Stimulated activated CD4-positive, alpha-beta T cell treated with anti-CD3 and anti-CD28 coated beads, Interleukin-12 subunit alpha, Interleukin-12 subunit beta, amount 100 ng/mL, for 4 hours (primary cell): ENCODE data around the gene OCRL.

ENCODE experiments used
- DNase-seq: peaks from one replicate; pipeline ENCODE4 v3.0.0-alpha.2; 2020

OCRL gene

DNA sequence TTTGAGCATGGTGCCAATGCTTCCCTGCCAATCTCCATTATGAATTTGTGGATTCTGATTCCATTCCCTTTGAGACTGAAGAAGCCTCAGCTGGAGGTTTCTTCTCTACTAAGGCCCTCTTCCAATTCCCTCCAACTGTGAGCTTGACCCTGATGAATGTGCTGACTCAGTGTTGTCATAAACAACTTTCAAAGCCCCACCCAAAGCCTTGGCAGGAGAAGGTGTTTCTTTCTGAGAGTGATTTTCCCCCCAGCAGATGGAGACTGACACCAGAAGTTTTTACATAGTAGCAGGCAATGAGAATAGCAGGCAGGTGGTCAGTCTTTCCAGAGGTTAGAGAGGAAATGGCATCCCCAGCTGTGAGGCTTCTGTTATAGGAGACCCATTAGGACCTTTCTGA is 53.1 kb downstream of the OCRL start:
- DNase-seq: no peak

DNA sequence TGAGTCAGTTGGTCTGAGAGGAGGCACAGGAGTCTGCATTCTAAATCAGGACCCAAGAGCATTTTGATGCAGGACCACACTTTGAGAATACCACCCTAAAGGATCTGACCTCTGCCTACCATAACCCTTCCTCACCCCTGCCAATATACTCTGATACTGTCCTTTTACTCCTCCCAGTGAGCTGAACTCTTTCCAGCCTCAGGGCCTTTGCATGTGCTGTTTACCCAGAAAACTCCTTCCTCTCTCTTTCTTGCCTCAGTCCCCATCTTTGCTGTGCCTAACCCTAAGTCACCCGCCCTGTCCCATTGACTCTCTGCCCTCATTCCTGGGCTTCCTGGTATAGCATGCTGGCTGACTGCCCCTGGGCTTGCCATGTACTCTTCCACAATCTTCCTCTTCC is 54.7 kb downstream of the OCRL start:
- no peak for DNase-seq

DNA sequence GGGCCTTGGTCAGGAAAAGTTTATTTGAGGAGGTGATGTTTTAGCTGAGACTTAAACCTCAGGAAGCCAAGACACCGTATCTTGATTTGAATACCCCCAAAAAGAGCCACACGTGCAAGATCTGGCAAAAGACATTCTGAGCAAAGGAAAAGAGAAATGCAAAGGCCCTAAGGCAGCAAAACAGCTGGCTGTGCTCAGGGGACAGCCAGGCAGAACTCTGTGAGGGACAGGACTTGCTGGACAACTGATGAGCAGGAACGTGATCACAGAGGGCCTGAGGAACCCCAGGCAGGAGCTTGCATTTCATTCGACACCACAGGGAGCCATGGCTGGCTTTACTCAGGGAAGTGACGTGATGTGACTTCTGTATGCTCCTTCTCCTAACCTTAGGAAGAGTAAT is 56.0 kb downstream of the OCRL start:
- DNase-seq: no peak

DNA sequence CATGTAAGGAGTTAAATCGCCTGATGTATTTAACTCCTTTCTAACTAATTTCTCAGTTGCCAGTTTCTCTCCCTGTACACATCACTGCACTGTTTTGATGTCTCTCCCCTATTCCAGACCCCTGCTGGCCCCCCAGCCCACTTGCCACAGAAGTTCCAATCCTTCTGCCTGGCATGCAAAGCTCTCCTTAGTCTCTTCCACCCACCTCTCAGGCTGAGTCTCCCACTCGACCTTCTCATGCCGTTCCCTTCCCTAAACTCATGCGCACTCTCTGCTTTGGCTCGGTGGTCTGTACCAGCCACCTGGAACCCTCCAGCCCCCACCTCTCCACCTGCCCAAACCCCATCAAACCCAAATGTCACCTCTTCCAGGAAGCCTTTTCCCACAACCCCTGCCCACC is 57.8 kb downstream of the OCRL start:
- DNase-seq: no peak

DNA sequence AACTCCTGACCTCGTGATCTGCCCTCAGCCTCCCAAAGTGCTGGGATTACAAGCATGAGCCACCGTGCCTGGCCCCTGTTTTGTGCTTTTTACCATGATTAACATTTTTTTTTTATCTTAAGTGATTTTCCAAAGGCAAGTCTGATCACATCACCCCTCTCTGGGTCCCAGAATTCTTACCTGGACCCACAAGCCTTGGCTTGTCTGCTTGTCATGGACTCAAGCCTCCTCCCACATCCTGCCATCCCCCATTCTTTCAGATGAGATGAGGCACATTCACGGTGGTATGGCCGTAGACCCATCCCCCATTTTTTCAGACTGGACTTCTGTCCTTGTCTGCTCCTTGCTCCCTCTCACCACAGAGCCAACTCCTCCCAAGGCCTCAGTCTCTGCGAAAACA is 59.4 kb downstream of the OCRL start:
- DNase-seq: no peak

DNA sequence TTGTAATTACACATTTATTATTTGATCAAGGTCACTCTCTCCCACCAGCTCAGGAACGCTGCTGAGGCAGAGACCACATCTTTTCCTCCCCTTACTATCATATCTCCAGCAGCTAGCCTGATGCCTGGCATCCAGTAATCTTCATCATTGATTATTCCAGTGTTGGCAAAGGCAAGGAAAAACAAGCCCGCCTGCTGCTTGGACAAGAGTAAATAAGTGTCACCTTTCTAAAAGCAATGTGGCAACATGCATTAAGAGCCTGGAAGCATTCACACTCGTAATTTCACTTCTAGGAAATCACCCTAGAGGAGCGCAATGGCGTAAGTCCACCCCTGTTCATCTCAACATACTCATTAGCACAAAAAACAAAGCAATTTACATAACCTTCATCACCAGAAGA is 59.9 kb downstream of the OCRL start:
- no peak for DNase-seq

DNA sequence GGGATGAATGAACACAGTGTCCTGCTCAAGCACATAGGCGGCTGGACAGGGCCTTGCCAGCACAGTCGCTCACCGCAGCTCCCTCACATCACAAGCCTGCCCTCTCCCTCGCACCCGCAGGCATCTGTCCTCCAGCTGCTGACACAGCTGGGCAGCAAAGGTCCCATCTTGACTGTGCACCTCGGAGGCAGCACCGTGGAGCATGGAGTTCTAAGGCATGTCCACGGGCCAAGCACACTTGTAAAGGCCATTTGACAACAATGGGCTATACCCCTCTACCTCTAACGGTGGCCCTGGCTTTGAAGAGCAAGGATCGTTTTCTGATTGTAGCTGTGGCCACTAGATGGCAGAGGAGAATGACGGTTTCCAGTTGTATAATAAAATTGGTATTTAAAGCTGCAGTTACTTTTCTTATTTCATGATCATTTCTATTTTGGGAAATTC is 60.9 kb downstream of the OCRL start:
- no peak for DNase-seq

DNA sequence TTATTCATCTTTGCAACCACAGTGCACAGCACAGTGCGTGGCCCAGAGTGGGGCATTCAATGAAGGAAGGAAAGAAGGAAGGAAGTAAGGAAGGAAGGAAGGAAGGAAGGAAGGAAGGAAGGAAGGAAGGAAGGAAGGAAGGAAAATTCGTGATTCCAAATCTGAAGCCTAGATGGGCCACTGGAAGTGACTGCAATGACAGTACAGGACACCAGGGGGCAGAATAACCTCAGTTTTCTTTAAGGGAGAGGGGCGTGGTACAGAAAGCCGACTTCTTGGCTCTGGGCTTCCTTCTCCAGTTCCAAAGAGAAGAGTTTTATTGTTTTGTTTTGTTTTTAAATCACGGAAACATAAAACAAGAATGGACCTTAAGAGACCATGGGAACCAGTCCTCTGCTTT is 66.9 kb downstream of the OCRL start:
- peak; percentile 38 for DNase-seq

DNA sequence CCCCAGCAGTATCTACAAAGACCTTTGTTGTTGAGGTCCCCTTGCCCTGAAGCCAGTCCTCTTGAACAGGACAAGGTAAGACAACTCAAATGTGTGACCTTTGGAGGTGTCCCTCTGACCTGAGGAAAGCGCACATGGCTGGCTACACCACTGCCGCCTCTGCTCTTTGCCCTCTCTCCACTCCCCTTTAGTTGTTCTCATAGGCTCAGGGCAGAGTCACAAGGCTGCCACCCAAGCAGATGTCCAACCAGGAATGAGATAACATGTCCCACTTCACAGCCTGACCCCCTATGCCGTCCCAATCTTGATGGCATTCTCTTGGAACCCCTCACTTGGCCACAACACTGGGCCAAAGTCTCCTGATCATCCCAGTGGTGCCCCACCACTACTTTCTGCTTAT is 68.4 kb downstream of the OCRL start:
- DNase-seq: no peak

DNA sequence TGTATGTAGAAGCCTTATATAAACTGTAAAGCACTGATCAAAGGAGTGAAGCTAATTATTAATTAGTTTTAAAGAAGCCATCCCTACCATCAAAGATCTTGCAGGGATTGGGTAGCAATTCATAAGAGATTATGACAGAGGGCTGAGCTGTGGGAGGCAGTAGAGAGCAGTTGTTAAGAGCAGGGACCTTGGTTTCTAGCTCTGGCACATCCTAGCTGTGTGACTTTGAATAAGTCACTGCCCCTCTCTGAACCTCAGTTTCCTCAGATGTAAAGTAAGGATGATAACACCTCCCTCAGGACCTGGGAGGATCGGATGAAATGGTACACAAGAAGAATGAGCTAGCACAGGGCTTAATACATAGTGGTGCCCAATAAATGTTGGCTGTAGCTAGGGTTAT is 69.3 kb downstream of the OCRL start:
- DNase-seq: no peak

DNA sequence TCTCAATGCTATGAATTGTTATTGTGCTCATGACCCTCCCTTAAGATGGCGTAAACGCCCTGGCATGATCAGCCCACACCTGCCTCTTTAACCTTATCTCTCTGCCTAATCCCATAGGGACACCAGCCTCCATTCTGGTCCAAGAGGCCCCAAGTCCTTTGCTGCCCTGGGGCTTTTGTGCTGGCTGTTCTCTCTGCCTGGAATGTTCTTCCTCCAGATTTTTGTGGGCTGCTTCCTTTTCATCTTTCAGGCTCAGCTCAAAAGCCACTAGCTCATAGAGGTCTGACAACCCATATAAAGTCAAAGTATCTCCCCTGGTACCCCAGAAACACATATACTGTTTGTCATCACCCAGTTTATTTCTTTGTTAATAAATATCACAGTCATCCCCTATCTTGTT is 72.3 kb downstream of the OCRL start:
- DNase-seq: no peak

DNA sequence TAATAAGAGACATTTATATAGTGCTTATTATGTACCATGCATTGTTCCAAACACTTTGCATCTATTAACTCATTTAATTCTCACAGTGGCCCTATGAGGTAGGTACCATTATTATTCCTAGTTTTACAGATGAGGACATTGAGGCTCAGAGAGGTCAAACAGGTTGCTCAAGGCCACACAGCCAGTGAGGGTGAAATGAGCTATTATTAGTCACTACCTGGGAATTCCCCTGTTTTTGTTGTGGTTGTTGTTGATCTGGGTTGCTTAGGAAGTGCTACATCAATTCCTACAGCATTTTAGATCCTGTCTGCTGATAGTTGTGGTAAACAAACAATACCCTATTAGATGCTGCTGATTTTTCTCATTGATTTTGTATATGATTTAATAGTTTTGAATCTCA is 73.5 kb downstream of the OCRL start:
- no peak for DNase-seq

DNA sequence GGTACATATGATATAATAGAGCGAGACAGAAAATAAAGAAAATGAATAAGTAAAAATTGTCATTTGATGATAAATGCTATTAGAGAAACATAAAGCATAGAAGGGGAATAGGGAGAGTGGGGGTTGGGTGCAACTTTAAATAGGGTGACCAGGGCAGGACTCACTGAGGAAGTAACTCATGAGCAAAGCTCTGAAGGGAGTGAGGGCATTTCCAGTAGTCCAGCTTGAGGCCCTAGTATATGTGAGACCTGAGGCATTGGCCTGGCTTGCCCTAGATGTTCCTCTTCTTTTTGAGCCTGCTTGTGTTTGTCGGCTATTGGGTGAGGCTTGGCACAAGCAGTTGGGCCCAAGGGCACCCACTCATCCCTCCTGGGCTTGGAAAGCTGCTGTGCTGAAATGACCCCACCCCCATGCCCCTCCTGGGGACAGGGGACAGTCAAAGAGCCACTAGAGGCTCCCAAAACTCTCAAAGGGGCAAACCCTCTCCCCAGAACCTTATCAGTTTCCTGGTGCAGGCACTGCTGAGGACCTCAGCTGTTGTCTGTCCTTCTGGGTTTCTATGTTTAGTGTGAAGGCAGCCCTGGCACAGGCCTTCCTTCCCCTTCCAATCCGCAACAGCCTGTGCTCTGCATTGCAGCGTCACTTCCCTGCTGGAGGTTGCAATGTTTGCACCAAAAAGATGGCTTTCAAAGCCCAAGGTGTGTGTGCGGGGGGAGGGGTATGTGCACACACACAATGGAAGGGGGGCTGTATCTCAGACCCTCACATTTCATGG is 74.6 kb downstream of the OCRL start:
- no peak for DNase-seq

DNA sequence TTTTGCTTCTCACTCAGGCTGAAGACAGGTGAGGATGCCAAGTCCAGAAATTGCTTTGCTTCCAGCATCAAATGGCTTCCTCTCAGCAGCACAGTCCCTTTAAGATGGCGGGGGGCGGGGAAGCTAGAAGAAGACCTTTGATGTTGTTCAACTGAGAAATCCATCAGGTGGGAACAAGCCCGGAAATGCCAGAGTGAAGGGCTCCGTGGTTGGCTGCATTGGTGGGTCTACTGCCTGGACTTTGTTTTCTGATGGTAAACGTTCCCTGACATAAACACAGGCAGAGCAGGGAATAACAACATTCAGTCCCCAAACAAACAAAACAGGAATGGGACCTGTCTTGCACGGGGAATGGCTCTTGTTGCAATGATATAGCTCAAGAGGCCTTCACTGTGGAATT is 77.4 kb downstream of the OCRL start:
- no peak for DNase-seq

DNA sequence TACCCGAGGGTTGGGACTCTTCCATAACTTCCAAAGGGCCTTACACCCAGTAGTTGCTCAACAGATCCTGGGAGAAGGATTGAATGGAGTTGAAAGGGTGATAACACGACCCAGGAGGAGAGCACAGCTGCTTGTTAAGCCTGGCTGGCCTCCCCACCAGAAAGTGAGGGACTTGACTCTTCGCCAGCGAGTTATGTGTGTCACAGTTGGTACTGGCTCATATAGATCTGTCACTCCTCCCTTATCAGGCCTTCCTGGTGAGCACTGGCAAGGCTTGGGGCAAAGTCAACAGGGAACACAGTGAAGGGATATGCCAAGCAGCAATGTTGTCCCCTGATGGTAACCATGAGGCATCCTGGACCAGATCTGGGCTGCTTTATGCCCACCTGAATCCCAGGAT is 78.9 kb downstream of the OCRL start:
- no peak for DNase-seq

DNA sequence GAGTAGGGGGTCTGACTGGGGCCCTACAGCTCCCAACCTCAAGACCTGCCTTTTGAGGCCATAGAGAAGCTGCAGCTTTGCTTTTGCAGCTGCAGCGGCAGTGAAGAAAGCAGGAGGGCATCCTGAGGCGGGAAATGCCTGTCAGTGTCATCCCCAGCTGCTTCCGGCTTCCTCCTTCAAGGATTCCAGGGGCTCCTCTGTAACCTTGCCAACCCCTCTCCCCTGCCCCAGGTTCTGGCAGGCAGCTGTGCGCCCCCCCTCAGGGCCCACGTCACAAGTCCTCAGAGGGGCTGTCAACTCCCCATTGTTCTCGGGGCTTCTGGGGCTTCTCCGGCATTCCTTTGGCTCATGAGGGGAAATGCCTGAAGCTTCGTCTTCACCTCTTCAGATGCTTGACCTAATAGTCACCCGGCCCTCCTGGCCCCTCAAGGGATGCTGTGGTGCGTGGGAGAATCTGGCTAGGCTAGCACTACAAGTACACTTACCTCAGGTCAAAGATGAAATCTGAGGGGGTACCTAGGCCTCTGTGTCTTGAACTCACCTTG is 82.8 kb downstream of the OCRL start:
- DNase-seq: no peak

DNA sequence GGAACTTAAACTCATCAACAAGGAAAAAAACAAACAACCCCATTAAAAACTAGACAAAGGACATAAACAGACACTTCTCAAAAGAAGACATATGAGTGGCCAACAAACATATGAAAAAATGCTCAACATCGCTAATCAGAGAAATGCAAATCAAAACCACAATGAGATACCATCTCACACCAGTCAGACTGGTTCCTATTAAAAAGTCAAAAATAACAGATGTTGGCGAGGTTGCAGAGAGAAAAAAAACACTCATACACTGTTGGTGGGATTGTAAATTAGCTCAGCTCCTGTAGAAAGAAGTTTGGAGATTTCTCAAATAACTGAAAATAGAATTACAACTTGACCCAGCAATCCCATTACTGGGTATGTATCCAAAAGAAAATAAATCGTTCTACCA is 86.0 kb downstream of the OCRL start:
- no peak for DNase-seq

DNA sequence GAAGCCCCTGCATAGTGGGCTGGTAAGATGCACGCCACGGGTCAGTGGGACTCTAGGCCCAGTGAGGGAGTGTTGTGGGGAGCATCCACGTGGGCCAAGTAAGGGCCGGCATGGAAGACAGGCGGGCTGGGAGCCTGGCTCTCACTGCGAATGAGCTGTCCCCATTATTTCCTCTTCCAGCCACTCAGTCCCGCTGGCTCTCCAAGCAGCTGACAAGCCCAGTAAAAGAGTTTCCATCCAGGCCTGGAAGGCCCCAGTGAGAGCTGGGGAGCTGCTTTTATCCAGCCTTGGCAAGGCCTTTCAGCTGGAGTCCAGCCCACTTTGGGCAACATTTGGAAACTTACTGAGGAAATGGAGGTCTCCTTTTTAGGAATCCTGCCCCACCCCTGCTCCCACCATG is 89.8 kb downstream of the OCRL start:
- no peak for DNase-seq

DNA sequence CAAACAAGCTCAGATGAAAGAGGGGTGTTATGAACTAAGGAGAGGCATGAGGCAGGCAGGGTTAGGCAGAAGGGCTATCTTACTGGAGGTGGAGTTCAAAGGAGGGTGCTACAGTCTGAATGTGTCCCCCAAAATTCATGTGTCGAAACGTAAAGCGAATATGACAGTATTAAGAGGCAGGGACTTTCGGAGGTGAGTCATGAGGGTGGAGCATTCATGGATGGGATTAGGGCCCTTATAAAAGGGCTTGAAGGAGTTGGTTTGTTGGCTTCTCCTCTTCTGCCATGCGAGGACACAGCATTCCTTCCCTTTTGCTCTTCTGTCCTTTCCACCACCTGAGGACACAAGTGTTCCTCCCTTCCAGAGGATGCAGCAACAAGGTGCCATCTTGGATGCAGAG is 91.8 kb downstream of the OCRL start:
- no peak for DNase-seq

DNA sequence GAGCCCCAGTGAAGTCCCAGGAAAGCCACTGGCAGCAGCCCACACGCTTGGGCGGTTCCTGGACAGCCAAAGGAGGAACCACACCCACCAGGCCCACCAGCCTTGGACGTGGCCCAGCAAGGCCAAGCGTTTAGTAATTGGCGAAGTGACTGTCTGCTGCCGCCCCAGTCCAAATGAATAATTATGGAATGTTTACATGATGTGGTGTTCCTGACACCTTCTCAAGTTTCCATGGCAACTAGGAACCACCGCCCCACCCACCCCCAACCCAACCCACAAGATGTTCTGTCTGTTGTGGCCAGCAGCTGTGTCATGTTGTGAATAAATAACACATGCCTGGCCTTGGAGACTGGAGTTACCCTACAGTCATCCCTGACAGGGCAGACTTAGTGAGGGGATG is 92.4 kb downstream of the OCRL start:
- no peak for DNase-seq

DNA sequence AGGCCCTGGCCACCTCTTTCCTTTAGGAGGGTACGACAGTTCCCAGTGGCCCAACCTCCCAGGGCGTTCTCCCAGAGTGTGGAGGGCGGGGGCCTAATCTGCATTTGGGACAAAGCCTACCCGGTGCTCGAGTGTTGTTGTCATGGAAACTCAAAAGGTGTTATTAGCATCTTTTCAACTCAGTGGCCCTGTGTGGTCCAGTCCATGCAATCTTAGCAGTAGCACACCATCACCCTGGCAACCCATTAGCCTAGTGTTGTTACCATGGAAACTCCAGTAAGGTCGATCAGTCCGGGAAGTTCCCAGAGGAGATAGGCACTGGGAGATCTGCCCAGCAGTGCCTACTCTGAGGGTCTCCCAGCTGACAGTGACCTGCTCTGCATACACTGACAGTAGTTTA is 94.5 kb downstream of the OCRL start:
- no peak for DNase-seq

DNA sequence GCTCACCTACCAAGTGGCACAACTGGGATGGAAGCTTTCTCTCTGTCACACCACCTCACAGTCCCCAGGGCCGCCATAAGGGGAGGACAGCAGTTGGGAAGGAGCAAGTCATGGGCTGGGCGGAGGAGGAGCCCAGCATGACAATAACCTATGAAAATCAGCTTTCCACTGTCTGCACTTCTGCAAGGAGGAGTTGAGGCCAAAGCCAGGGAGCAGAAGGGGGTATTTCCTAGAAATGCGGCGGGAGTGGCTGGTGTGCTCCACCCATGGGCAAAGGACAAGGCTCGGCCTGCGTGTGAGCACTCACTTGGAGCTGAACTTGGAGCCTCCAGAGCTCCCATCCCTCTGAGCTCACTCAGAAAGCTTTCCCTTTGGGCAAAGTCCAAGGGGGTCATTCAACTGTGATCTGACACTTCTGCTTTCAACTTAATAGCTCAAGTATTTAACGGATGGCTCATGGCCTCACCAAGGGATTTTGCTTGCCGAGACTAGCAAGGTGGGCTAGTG is 96.2 kb downstream of the OCRL start:
- DNase-seq: no peak

DNA sequence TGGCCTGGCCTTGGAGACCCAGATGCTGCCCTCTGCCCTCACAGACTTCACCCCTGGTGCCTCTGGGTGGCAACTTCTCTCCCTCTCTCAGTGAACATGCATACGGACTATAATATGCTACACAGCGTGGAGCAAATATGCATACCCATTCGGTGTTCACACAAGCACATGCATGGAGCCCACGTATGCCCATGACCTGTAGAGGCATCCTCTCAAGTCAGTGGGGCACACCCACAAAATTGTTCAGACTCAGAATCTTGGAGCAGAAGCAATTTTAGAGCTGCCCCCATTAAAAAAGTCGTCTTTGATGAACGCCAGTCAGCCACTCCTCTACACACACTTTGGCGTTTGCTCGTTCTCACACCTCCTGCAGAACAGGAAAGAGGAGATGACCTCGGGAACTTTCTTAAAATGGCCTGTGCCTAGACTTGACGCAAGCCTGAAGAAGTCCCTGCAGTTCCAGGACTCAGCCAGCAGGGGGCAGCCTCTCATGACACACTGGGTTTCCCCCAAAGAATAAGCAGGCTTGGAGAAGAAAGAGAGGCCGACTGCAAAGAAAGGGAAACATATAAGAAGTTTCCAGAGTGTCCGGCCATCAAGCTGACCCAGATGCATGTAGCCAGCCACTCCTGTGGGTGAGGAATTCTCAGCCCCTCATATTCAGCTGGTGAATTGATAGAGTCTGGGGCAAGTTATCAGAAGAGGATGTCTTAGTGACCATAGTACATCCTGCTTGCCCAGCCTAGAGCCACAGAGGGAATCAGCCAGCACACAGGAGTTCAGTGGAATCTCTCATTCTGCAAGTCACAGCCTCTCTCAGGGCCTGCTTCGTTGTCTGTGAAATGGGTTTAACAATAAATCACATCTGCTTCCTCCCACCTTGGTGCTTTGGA is 97.4 kb downstream of the OCRL start:
- peak; percentile 69 for DNase-seq

DNA sequence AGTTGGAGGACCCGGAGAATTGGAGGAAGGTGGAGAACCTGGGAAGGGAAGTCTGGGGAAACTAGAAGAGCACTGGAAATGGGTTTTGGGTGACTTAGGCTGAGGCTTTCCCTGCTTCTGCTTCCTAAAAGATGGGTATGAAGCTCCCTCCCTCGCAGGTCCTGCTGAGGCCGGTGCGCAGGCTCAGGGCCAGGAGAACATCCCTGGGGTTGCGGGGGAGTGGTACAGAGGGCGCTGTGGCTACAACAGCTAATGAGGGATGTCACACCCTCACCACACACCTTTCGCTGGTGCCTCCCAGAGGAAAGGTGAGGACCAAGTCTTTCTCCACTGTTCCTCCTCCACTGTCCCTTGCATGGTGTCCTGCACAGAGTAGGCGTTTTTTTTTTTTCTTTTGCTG is 98.9 kb downstream of the OCRL start:
- DNase-seq: no peak
